Mucosa of descending colon (tissue), 3 donors: Measurements from ENCODE around the gene CEP72. TPM values are rescaled to one million over a fixed set of nuclear protein-coding genes. Genes with fewer than 3 reads are reported as not detected.
"Not testable (repeated sequence)": the region's sequence is repeated elsewhere in the genome, so short reads cannot be mapped to it uniquely, and the experiment has no call there.

Source experiments
- ATAC-seq: fragments of 200-7000 bp; cut with Tn5 transposase; one replicate; pipeline ENCODE4 v1.9.1; 2020; ENCODE audit warnings: mild to moderate bottlenecking, moderate library complexity
- DNase-seq, 3 donors: peaks; one replicate each; pipeline ENCODE4 v3.0.0-alpha.2; 2020
- H3K36me3 ChIP-seq: fragments of 200-600 bp; one replicate; pipeline ENCODE4 v1.8.0; 2021; ENCODE audit warnings: low read depth, mild to moderate bottlenecking
- H3K4me1 ChIP-seq: fragments of 200-600 bp; one replicate; pipeline ENCODE4 v1.8.0; 2021; ENCODE audit warnings: low read depth, mild to moderate bottlenecking
- H3K4me3 ChIP-seq: fragments of 200-600 bp; one replicate; pipeline ENCODE4 v1.8.0; 2021; ENCODE audit warnings: mild to moderate bottlenecking
- H3K9me3 ChIP-seq: fragments of 200-600 bp; one replicate; pipeline ENCODE4 v1.8.0; 2021; ENCODE audit warnings: mild to moderate bottlenecking
- intact Hi-C, 2 donors: fragments of 100-400 bp; cut with DNase I in 1 of 2; cut with micrococcal nuclease in 1 of 2; formaldehyde crosslinking; loops; one replicate each; pipeline versions ENCODE4 v1.11.0 to v1.11.1; 2022; cut with DNase I, micrococcal nuclease
- total RNA-seq, 3 donors: library from RNA; stranded (reverse); fragmentation: NEBNext Ultra II Directional in 2 of 3; extraction: Animal tissue kit (Norgen Biotek cat#: 25700) in 2 of 3; gene quantifications; one replicate each; pipeline versions ENCODE4 v1.2.1 to v1.2.4, GENCODE V29; 2021 to 2023
- TF ChIP-seq, protein P1 (sequence below): fragments of 200-600 bp; IDR thresholded peaks from one replicate; pipeline ENCODE4 v1.8.0; 2022; ENCODE audit warnings: antibody characterized with exemption, mild to moderate bottlenecking
- donor health status: DM: no; HTN: no; CAD: no; lungs with moderate emphysema.
- donor health status: DM: no; HTN: no; CAD: no.
- donor health status: DM: no; HTN: yes; CAD: no.

The CEP72 gene
- total RNA-seq, 3 donors from 2014 or later = 7.3 to 9.7 (median 8.8) TPM

DNA sequence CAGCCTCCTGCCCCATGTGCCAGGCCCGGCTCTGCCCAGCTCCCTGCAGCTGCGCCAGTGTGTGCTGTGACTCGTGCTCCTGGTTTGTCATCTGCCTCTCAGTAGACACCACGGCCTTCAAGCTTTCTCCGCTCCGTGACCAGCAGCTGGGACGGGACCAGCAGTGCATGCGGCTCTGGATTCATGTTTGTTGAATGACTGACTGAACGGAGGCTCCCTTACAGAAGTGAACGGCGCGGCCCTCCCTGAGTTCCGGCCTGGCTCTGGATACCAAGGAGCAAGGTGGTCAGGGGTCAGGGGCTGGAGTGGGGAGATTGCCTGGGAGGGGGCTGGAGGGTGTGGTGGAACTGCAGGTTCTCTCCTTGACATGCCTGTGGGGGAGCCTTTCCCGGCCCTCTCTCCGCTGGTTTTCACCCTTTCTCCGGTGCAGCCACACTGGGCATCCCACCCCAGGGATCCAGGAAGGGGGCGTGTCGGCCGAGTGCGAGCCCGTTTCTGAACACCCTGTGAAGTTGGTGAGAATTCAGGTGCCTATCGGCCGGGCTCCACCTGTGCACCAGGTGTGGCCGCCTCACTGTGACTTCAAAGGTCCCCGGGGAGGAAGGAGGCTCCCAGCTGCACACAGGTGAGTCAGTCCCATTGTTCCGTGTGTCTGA, 11.1 kb upstream of the CEP72 start:
- DNase-seq (peak in 1 of 3 donors; percentile 25), ATAC-seq (peak; percentile 96)
- Histone ChIP-seq H3K4me1 (no peaks in the 10 kb centered on the region), H3K4me3 (no peak overlapping the region), H3K36me3 (no peaks in the 10 kb centered on the region), H3K9me3 (no peaks in the 10 kb centered on the region)
- TF ChIP-seq, protein P1, sequence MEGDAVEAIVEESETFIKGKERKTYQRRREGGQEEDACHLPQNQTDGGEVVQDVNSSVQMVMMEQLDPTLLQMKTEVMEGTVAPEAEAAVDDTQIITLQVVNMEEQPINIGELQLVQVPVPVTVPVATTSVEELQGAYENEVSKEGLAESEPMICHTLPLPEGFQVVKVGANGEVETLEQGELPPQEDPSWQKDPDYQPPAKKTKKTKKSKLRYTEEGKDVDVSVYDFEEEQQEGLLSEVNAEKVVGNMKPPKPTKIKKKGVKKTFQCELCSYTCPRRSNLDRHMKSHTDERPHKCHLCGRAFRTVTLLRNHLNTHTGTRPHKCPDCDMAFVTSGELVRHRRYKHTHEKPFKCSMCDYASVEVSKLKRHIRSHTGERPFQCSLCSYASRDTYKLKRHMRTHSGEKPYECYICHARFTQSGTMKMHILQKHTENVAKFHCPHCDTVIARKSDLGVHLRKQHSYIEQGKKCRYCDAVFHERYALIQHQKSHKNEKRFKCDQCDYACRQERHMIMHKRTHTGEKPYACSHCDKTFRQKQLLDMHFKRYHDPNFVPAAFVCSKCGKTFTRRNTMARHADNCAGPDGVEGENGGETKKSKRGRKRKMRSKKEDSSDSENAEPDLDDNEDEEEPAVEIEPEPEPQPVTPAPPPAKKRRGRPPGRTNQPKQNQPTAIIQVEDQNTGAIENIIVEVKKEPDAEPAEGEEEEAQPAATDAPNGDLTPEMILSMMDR = no peak
- intact Hi-C loops = no loop called here

- no peak overlapping the region for H3K4me3 ChIP-seq
- H3K4me1 ChIP-seq = no peaks in the 10 kb centered on the region
- H3K9me3 ChIP-seq = no peaks in the 10 kb centered on the region
- peak in 1 of 3 donors; percentile 33 for DNase-seq
- ATAC-seq = no peak
- TF ChIP-seq, protein P1 = no peak
- intact Hi-C loops = no loop called here
- no peaks in the 10 kb centered on the region for H3K36me3 ChIP-seq
Measured at GRCh38 chr5:601771-602465, 10.2 kb upstream of the CEP72 start.

DNA sequence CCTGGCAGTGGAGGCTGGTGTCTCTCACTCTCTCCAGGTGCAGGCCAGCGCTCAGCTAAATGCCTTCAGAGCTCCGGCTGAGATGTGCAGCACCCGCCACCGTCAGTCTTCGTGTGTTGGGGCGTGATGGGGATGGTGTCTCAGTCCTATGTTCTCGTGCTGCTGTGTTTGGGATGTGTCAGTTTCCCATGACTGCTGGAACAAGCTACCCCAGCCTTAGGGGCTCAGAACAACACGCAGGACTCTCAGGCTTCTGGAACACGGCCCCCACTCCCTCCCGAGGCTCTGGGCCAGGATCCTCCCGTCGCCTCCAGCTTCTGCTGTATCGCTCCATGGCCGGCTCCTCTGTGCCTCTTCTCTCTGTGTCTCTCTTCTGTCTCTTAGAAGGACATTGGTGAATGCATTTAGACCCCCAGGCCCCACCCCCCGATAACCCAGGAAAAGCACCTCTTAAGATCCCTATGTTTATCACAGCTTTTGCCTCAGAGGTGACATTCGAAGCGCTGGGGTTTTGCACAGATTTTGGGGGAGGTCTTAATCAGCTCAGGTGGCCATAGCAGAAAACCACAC, 9.6 kb upstream of the CEP72 start:
- no peaks in the 10 kb centered on the region for H3K36me3 ChIP-seq
- no peaks in the 10 kb centered on the region for H3K4me1 ChIP-seq
- DNase-seq = peak in 1 of 3 donors; percentile 28
- TF ChIP-seq, protein P1 = no peak
- no peak overlapping the region for H3K4me3 ChIP-seq
- H3K9me3 ChIP-seq = no peaks in the 10 kb centered on the region
- ATAC-seq = no peak
- intact Hi-C loops = no loop called here

- TF ChIP-seq, protein P1 = no peak
- no peaks in the 10 kb centered on the region for H3K36me3 ChIP-seq
- no peaks in the 10 kb centered on the region for H3K9me3 ChIP-seq
- no peak overlapping the region for H3K4me3 ChIP-seq
- no peak for ATAC-seq
- peak in 1 of 3 donors; percentile 38 for DNase-seq
- intact Hi-C loops = no loop called here
- H3K4me1 ChIP-seq = no peaks in the 10 kb centered on the region
Measured at GRCh38 chr5:603081-603998, 8.8 kb upstream of the CEP72 start.

DNA sequence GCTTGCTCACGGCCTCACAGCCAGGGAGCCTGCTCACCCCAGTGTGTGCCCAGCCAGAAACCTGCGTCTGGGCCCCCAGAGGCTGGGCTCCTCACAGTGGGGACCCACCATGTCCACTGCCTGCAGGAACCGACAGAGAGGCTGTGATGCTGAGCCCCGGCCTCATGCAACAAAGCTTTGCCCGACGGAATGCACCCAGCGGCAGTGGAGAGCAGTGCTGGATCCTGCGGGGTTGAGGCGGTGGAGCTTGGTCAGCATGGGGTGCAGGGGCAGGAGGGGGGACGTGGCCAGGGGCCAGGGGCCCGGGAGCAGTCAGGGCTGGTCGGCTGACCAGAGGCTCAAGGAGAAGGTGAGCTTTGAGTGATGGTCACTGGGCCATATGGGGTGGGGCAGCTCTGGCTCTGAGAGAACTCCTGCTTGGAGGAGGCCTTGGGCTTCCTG, 7.7 kb upstream of the CEP72 start:
- intact Hi-C loops = no loop called here
- DNase-seq = peak in 1 of 3 donors; percentile 31

DNA sequence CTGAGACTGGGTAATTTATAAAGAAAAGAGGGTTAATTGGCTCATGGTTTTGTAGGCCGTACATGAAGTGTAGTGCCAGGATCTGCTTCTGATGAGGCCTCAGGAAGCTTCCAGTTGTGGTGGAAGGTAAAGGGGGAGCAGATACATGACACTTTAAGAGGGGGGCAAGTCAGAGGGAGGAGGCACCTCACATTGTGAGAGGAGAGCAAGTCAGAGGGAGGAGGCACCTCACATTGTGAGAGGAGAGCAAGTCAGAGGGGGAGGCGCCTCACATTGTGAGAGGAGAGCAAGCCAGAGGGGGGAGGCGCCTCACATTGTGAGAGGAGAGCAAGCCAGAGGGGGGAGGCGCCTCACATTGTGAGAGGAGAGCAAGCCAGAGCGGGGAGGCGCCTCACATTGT, 7.0 kb upstream of the CEP72 start:
- H3K4me3 ChIP-seq, intact Hi-C loops, H3K36me3 ChIP-seq, DNase-seq, ATAC-seq, H3K9me3 ChIP-seq, H3K4me1 ChIP-seq: not testable (repeated sequence)

More for the DNA sequence above, 7.7 kb upstream of the CEP72 start:
- Histone ChIP-seq H3K4me3 (no peak overlapping the region), H3K9me3 (no peaks in the 10 kb centered on the region), H3K36me3 (no peaks in the 10 kb centered on the region), H3K4me1 (no peaks in the 10 kb centered on the region)
- no peak for ATAC-seq
- TF ChIP-seq, protein P1 = no peak
